Astrocyte of the spinal cord (primary cell): ENCODE measurements around the gene RPL3.

Experiments used
- DNase-seq: peaks from one replicate; pipeline ENCODE4 v3.0.0; 2011; ENCODE audit warnings: low read depth, low spot score
- H3K4me3 ChIP-seq: 2 replicates; pipeline ENCODE4 v1.5.1; 2011; ENCODE audit warnings: low read depth, mild to moderate bottlenecking, low read length, moderate library complexity
- CTCF ChIP-seq: IDR thresholded peaks from 2 replicates; pipeline ENCODE4 v1.5.1; 2012; ENCODE audit warnings: low read depth, mild to moderate bottlenecking, low read length, inconsistent platforms
- in situ Hi-C: cut with HindIII; loops from 2 replicates; pipeline ENCODE4 v1.10.0; 2017; ENCODE audit warnings: low sequenced_read_pairs

The RPL3 gene

GRCh38 chr22:39363751-39364515, 44.5 kb upstream of the RPL3 start:
- in situ Hi-C loops, result no loop called here

DNA sequence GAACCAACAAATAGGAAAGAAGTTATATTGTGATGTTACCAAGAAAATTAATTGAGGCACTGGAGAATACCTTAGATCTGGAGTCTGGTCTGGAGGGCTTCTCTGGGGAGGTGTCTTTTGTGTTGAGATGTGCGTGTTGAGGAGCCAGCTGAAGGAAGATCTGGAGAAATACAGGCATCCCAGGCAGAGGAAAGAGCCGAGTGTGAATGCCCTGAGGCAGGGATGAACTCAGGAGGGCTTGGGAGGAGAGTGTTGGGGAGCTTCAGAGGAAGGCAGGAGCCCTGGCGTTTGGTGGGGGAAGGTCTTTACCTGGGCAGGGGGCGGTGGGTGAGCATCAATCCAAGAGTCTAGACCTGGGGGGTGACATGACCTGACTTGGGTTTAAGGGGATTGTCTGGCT, 43.5 kb upstream of the RPL3 start:
- no peak for DNase-seq
- TF ChIP-seq CTCF, result no peak
- in situ Hi-C loops, result no loop called here
- H3K4me3 ChIP-seq, result no peak overlapping the region

More at GRCh38 chr22:39363751-39364515, 44.5 kb upstream of the RPL3 start:
- TF ChIP-seq CTCF, result no peak
- no peak overlapping the region for H3K4me3 ChIP-seq
- DNase-seq, result no peak

DNA sequence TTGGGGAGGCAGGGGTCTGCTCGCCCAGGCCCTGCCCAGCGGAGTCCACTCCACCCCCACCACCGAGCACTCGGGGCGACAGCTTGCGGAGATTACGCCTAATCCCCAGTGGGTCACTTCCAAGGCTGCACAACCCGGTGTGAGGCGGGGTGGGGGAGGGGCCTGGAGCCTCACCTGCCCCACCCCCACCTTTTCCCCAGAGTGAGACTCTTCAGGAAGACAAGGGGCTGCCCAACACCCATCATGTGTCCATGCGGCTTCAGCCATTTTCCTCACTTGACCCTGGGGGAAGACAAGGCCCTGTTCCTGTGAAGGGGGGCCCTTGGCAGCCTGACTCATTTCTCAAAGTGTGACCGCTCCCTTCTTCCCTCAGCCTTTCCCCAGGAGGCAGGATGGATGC, 42.8 kb upstream of the RPL3 start:
- in situ Hi-C loops, result no loop called here
- no peak for DNase-seq
- no peak overlapping the region for H3K4me3 ChIP-seq
- no peak for TF ChIP-seq CTCF

DNA sequence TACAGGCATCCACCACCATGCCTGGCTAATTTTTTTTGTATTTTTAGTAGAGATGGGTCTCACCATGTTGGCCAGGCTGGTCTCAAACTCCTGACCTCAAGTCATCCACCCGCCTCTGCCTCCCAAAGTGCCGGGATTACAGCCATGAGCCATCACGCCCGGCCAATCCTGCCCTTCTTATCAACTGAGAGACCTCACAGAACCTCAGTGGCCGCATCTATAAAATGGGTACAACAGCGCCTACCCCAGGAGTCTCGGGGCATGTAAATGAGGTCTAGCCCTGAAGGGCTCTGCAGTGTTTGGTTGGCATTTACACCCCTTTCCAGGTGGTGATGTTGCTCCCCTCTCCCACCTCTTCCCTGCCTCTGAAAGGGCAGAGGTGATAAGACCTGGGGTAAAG, 42.1 kb upstream of the RPL3 start:
- H3K4me3 ChIP-seq, result no peak overlapping the region
- no peak for TF ChIP-seq CTCF
- in situ Hi-C loops, result no loop called here
- DNase-seq, result no peak

- TF ChIP-seq CTCF, result no peak
- no peak overlapping the region for H3K4me3 ChIP-seq
- in situ Hi-C loops, result no loop called here
- DNase-seq, result peak; percentile 22
Measured at GRCh38 chr22:39360674-39361413, 41.4 kb upstream of the RPL3 start.

GRCh38 chr22:39360242-39360641, 40.8 kb upstream of the RPL3 start:
- H3K4me3 ChIP-seq, result no peak overlapping the region
- in situ Hi-C loops, result no loop called here
- TF ChIP-seq CTCF, result no peak
- DNase-seq, result no peak
